GM21723 (cell line): Measurements from ENCODE around the gene TMEM74B.
A peak's percentile ranks its signal among the peaks of the same experiment; 100 is the strongest.
"Not testable (repeated sequence)": the region's sequence is repeated elsewhere in the genome, so short reads cannot be mapped to it uniquely, and the experiment has no call there.

Experiments used
- ATAC-seq: cut with Tn5 transposase; IDR thresholded peaks from one replicate; pipeline ENCODE4 v1.9.1; 2021; ENCODE audit warnings: mild to moderate bottlenecking, moderate library complexity; ENCODE audit not compliant: unreplicated experiment

The TMEM74B gene

GRCh38 chr20:1184638-1185315, at the start of gene TMEM74B:
Gene TMEM74B (minus strand): TSS chr20:1184981. CDS start chr20:1183801, 1,180 bp downstream.
- ATAC-seq = no peak

GRCh38 chr20:1232286-1233111, 47.7 kb upstream of the TMEM74B start:
- ATAC-seq = no peak

DNA sequence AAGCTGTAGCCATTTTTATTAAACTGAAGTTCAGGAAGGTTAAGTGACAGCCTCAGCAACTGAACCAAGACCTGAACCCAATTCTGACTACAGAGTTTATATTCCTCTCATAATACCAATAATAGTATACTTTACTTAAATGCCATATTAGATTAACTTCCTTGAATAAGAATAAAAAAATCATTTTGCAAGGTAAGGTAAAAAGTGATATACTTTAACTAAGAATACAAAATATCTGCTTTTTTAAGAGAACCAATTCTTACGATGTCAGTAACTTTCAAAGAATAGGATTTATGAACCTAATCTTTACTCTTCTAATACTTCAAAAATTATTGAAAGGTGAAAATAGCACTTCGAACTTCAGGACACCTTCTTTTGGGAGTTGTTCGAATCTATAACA, 44.8 kb upstream of the TMEM74B start:
- ATAC-seq = no peak

DNA sequence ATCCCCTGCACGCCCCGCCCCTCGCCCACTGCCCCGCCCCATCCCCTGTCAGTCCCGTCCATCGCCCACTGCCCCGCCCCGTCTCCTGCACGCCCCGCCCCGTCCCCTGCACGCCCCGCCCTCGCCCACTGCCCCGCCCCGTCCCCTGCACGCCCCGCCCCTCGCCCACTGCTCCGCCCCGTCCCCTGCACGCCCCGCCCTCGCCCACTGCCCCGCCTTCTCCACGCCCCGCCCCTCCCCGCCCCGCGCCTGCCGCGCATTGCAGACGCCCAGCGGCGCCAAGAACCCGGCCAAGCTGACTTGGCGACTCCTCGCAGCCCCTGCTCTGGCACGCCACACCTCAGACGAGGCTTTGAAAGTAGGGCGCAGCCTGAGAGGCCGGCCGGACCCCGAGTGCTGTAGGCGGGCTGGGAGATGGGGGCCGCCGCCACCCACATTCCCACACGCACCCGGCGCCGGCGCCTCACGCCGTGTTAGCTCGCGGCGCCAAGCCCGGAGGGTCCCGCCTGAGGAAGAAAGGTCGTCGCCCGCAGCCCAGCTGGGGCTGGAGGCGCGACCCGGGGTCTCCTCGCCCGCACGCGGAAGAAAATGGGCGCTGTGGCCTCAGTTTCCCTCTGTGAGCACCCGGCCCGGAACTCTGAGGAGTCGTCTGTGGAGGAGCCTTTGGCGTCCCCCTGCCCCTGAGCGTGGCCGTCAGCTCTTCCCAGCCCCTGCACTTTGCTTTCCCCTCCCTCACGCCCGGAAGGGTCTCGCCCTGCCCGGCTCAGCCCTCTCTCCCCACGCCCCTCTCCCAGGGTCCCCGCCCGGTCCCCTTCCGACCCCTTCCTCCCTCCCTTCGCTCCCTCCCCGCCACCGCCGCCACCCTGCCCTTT, 41.2 kb upstream of the TMEM74B start, which contains the start of gene RAD21L1:
Gene RAD21L1 (plus strand): TSS at position 262 of the 872 bp plus-strand sequence. CDS start 2,410 bp downstream, outside the sequence.
- peak; percentile 59 for ATAC-seq

DNA sequence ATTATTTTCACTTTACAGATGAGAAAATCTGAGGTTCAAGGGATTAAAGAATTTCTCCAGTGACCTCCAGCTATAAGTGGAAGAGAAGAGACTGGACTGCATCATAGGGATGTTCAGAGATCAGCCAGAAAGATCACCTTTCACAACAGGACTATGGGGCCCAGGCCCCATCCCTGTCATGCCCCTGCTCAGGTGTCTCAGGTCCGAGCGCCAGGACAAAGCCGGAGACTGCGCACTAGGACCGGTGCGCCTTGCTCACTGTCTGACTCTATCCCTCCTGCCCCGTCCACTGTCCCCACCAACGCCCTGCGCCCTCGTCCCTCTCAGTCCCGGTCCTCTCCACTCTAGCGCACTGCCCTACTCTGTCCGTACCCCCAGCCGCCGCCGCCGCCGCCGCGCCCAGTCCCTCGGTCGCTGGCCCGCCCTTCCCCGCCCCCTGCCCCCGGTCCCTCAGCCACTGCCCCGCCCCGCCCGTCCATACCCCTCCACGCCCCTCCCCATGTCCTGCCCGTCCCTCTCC, 40.5 kb upstream of the TMEM74B start:
- ATAC-seq = no peak

DNA sequence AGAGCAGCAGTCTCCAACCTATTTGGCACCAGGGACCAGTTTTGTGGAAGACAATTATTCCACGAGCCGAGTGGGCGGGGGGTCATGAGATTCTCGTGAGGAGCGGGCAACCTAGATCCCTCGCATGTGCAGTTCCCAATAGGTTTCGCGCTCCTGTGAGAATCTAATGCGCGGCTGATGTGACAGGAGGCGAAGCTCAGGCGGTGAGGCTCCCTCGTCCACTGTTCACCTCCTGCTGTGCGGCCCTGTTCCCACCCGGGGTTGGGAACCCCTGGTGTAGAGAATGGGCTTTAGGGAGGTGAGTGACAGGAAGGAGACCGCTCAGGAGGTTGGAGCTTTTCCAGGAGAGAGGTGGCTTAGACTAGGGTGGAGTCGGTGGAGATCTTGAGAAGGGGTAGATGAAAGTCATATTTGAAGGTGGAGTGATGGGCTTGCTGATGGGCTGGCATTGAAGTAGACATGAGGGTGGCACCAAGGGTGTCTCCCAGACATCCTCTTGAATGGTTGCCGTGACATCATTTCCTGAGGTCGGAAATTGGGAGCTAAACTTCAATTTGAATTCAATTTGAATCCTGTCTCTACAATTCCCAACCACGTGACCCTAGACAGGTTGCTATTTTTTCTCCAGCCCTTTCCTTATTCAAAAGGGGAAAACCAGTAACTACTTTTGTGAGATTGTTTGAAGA, 39.6 kb upstream of the TMEM74B start:
- no peak for ATAC-seq

- ATAC-seq = not testable (repeated sequence)
Measured at GRCh38 chr20:1222750-1223149, 38.0 kb upstream of the TMEM74B start.

DNA sequence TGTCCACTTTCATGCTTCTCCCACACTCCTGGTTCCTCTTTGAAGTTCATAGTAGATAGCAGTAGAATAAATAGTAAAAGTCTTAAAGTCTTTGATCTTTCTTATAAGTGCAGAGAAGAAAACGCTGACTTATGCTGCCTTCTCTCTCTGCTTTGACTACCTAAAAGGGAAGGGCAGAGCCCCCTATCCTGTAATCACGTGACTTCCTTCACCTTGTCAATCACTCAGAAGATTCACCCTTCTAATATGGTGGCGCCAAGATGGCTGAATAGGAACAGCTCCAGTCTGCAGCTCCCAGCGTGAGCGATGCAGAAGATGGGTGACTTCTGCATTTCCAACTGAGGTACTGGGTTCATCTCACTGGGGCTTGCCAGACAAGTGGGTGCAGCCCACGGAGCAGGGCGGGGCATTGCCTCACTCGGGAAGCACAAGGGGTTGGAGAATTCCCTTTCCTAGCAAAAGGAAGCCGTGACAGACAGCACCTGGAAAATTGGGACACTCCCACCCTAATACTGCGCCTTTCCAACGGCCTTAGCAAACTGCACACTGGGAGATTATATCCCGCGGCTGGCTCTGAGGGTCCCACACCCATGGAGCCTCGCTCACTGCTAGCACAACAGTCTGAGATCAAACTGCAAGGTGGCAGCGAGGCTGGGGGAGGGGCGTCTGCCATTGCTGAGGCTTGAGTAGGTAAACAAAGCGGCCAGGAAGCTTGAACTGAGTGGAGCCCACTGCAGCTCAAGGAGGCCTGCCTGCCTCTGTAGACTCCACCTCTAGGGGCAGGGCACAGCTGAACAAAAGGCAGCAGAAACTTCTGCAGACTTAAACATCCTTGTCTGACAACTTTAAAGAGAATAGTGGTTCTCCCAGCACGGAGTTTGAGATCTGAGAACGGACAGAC, 32.0 kb upstream of the TMEM74B start:
- ATAC-seq = not testable (repeated sequence)

GRCh38 chr20:1215386-1216170, 30.8 kb upstream of the TMEM74B start:
- ATAC-seq = no peak

- no peak for ATAC-seq
Measured at GRCh38 chr20:1214838-1215261, 30.1 kb upstream of the TMEM74B start.

- peak; percentile 60 for ATAC-seq
Measured at GRCh38 chr20:1212607-1213396, 28.0 kb upstream of the TMEM74B start.

DNA sequence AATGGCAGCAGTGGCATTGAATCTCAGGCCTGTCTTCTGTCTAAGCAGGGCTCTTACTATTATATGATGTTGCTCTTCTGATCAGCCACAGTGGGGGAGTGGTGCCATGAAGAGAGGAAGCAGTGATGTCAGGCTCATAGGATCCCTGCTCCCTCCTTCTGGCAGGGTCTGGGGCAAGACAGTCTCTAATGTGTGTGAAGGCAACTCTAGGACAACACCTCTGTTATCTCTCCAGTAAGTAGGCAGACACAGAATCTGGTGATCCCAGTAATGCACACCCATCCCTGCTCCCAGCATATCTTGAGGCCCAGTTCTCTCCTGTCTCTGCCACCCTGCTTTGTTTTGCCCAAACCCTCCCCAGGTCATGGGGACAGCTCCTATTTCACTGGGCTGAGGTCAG, 27.2 kb upstream of the TMEM74B start:
- ATAC-seq = no peak

- ATAC-seq = no peak
Measured at GRCh38 chr20:1210501-1210900, 25.7 kb upstream of the TMEM74B start.

DNA sequence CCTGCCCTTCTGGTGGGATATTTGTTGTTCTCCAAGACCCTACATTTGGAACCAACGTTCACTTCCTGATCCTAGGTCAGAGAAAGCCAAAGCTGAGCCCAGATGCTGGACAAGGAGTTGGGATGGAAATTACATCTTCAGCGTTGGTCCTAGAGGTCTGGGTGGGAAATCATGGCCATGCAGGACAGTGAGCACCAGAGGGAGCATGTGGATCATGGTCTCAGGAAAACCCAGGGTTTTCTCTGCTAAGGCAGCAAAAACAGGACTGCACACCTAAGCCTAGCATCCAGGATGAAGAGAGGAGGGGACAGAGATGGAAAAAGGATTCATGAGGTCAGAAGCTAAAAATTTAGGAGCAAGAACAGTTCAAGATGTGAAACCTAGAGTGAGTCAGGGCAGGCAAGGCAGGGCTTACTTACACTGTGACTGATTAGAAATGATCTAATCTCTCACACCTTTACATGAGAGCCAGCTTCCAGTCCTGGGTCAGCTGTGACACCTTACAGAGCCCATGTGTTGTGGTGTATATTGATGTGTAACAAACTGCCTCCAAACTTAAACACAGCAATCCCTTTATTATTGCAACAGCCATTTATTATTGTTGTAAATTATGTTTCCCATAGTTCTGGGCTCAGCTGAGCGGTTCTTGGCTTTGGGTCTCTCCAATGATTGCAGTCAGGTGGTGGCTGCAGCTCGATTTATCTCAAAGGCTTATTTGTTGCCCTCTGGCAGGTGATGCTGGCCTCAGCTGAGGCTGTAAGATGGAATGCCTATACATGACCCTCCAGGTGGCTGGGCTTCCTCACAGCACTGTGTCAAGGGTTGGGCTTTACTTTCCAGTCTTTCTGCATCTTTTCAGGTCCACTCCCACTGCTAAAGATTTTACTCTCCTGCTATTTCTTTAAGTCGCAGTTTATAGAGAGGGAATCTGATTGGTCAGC, 24.9 kb upstream of the TMEM74B start:
- ATAC-seq = no peak

- no peak for ATAC-seq
Measured at GRCh38 chr20:1207293-1207878, 22.6 kb upstream of the TMEM74B start.
